ENCODE measurements around the gene ENTPD1. TPM values are rescaled to one million over a fixed set of nuclear protein-coding genes. Genes with fewer than 3 reads are reported as not detected.

ENTPD1 gene
- polyA plus RNA-seq, 1 donor (not counting 4 experiments of a cell fraction or from before 2014, with no cell fraction given): 0.03 TPM

GRCh38 chr10:95840121-95840520 is 84.2 kb downstream of the ENTPD1 start:
- H3K4me3 ChIP-seq (ENCODE audit: control insufficient read depth in 2 of 3, extremely low read depth in 1 of 3, insufficient read depth in 2 of 3, low read depth in 1 of 3, low read length in 3 of 3): no peak overlapping the region
- DNase-seq (ENCODE audit: low read depth, low spot score): no peak
- TF ChIP-seq EZH2 (IDR thresholded peaks at IDR 0.05; ENCODE audit: low read length): no peak
- TF ChIP-seq CTCF (optimal IDR thresholded peaks at IDR 0.05 in 1 of 3, IDR thresholded peaks at IDR 0.05 in 1 of 3, conservative IDR thresholded peaks at IDR 0.05 in 1 of 3; ENCODE audit: extremely low read depth in 1 of 3, insufficient read depth in 2 of 3, low read length in 3 of 3): no peak
- H3K4me1 ChIP-seq (ENCODE audit: control insufficient read depth, extremely low read depth, insufficient read depth, low read length): no peaks in the 10 kb centered on the region
- no peaks in the 10 kb centered on the region for H3K9me3 ChIP-seq (ENCODE audit: control insufficient read depth, low read depth, low read length)
- H3K27ac ChIP-seq (ENCODE audit: control insufficient read depth, insufficient read depth, low read length): no peak overlapping the region
- H3K27me3 ChIP-seq (ENCODE audit: control insufficient read depth, extremely low read depth, insufficient read depth, low read length): peaks cover 3% of the 10 kb centered on the region
- dilution Hi-C loops (cut with MboI; ENCODE audit: extremely low pct_ligation_motif_present, low sequenced_read_pairs): no loop called here
- no peak for FAIRE-seq
- H3K4me2 ChIP-seq (ENCODE audit: control insufficient read depth, extremely low read depth, insufficient read depth, low read depth, low read length): no peak overlapping the region
- no peak overlapping the region for H2AFZ ChIP-seq (ENCODE audit: control insufficient read depth, low read length)
- H3K9me1 ChIP-seq (ENCODE audit: control insufficient read depth, extremely low read depth, insufficient read depth, low read length): no peaks in the 10 kb centered on the region
- H3K79me2 ChIP-seq (ENCODE audit: control insufficient read depth, insufficient read depth, low read length): no peaks in the 10 kb centered on the region
- no peaks in the 10 kb centered on the region for H3K36me3 ChIP-seq (ENCODE audit: control insufficient read depth in 2 of 2, extremely low read depth in 1 of 2, insufficient read depth in 2 of 2, low read length in 2 of 2)
- no peaks in the 10 kb centered on the region for H4K20me1 ChIP-seq (ENCODE audit: control insufficient read depth, extremely low read depth, insufficient read depth, low read length)
- H3K9ac ChIP-seq (ENCODE audit: control insufficient read depth, extremely low read depth, insufficient read depth, low read length): no peak overlapping the region

GRCh38 chr10:95840681-95841080 is 84.7 kb downstream of the ENTPD1 start:
- Histone ChIP-seq H3K9me3 (ENCODE audit: control insufficient read depth, low read depth, low read length) (no peaks in the 10 kb centered on the region), H3K9ac (ENCODE audit: control insufficient read depth, extremely low read depth, insufficient read depth, low read length) (no peak overlapping the region), H3K27ac (ENCODE audit: control insufficient read depth, insufficient read depth, low read length) (no peak overlapping the region), H3K4me3 (ENCODE audit: control insufficient read depth in 2 of 3, extremely low read depth in 1 of 3, insufficient read depth in 2 of 3, low read depth in 1 of 3, low read length in 3 of 3) (no peak overlapping the region), H3K4me1 (ENCODE audit: control insufficient read depth, extremely low read depth, insufficient read depth, low read length) (no peaks in the 10 kb centered on the region), H3K9me1 (ENCODE audit: control insufficient read depth, extremely low read depth, insufficient read depth, low read length) (no peaks in the 10 kb centered on the region), H2AFZ (ENCODE audit: control insufficient read depth, low read length) (no peak overlapping the region), H3K27me3 (ENCODE audit: control insufficient read depth, extremely low read depth, insufficient read depth, low read length) (peaks cover 3% of the 10 kb centered on the region), H3K36me3 (ENCODE audit: control insufficient read depth in 2 of 2, extremely low read depth in 1 of 2, insufficient read depth in 2 of 2, low read length in 2 of 2) (no peaks in the 10 kb centered on the region), H3K4me2 (ENCODE audit: control insufficient read depth, extremely low read depth, insufficient read depth, low read depth, low read length) (no peak overlapping the region), H3K79me2 (ENCODE audit: control insufficient read depth, insufficient read depth, low read length) (no peaks in the 10 kb centered on the region), H4K20me1 (ENCODE audit: control insufficient read depth, extremely low read depth, insufficient read depth, low read length) (no peaks in the 10 kb centered on the region)
- dilution Hi-C loops (cut with MboI; ENCODE audit: extremely low pct_ligation_motif_present, low sequenced_read_pairs): no loop called here
- TF ChIP-seq CTCF (optimal IDR thresholded peaks at IDR 0.05 in 1 of 3, IDR thresholded peaks at IDR 0.05 in 1 of 3, conservative IDR thresholded peaks at IDR 0.05 in 1 of 3; ENCODE audit: extremely low read depth in 1 of 3, insufficient read depth in 2 of 3, low read length in 3 of 3) (no peak), EZH2 (IDR thresholded peaks at IDR 0.05; ENCODE audit: low read length) (no peak)
- FAIRE-seq (no peak), DNase-seq (ENCODE audit: low read depth, low spot score) (no peak)

All from keratinocyte (primary cell).